ENCODE results near the gene FIP1L1.

- TF ChIP-seq POLR2AphosphoS5 (IDR thresholded peaks at IDR 0.05): no peak
- TF ChIP-seq, protein P1, sequence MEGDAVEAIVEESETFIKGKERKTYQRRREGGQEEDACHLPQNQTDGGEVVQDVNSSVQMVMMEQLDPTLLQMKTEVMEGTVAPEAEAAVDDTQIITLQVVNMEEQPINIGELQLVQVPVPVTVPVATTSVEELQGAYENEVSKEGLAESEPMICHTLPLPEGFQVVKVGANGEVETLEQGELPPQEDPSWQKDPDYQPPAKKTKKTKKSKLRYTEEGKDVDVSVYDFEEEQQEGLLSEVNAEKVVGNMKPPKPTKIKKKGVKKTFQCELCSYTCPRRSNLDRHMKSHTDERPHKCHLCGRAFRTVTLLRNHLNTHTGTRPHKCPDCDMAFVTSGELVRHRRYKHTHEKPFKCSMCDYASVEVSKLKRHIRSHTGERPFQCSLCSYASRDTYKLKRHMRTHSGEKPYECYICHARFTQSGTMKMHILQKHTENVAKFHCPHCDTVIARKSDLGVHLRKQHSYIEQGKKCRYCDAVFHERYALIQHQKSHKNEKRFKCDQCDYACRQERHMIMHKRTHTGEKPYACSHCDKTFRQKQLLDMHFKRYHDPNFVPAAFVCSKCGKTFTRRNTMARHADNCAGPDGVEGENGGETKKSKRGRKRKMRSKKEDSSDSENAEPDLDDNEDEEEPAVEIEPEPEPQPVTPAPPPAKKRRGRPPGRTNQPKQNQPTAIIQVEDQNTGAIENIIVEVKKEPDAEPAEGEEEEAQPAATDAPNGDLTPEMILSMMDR (IDR thresholded peaks at IDR 0.05; ENCODE audit: poor library complexity, severe bottlenecking): no peak
- TF ChIP-seq, protein P2, sequence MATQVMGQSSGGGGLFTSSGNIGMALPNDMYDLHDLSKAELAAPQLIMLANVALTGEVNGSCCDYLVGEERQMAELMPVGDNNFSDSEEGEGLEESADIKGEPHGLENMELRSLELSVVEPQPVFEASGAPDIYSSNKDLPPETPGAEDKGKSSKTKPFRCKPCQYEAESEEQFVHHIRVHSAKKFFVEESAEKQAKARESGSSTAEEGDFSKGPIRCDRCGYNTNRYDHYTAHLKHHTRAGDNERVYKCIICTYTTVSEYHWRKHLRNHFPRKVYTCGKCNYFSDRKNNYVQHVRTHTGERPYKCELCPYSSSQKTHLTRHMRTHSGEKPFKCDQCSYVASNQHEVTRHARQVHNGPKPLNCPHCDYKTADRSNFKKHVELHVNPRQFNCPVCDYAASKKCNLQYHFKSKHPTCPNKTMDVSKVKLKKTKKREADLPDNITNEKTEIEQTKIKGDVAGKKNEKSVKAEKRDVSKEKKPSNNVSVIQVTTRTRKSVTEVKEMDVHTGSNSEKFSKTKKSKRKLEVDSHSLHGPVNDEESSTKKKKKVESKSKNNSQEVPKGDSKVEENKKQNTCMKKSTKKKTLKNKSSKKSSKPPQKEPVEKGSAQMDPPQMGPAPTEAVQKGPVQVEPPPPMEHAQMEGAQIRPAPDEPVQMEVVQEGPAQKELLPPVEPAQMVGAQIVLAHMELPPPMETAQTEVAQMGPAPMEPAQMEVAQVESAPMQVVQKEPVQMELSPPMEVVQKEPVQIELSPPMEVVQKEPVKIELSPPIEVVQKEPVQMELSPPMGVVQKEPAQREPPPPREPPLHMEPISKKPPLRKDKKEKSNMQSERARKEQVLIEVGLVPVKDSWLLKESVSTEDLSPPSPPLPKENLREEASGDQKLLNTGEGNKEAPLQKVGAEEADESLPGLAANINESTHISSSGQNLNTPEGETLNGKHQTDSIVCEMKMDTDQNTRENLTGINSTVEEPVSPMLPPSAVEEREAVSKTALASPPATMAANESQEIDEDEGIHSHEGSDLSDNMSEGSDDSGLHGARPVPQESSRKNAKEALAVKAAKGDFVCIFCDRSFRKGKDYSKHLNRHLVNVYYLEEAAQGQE (IDR thresholded peaks at IDR 0.05; ENCODE audit: borderline replicate concordance): no peak
Measured at GRCh38 chr4:53362093-53362492, 15.3 kb upstream of the FIP1L1 start.
